Measurements from ENCODE around the gene OR1I1. TPM values are rescaled to one million over a fixed set of nuclear protein-coding genes. Genes with fewer than 3 reads are reported as not detected.

The OR1I1 gene
- total RNA-seq, 1 experiment from 2014 or later: not detected

GRCh38 chr19:15110418-15110815, 28.4 kb downstream of the OR1I1 start:
- no peak for ATAC-seq
- peaks cover 0 to 10% of the 10 kb centered on the region in 2 experiments; a peak in 2 of 4 replicates for H3K36me3 ChIP-seq (ENCODE audit: control insufficient read depth in 1 of 2, insufficient read depth in 2 of 2, low read length in 2 of 2)
- RAD21 ChIA-PET (ENCODE audit: low non-redundant PET in 1 of 2, low total read pairs in 2 of 2, uncharacterized antibody in 2 of 2, unreplicated experiment in 2 of 2): interaction anchor here in 1 of 2 experiments (0.6 kb wide), 1 partner anchor 158 kb away, joined by 4 read pairs; no protein-coding TSS in a partner anchor

GRCh38 chr19:15111758-15112157, 29.7 kb downstream of the OR1I1 start:
- H3K9me3 ChIP-seq (ENCODE audit: control insufficient read depth in 1 of 2, insufficient read depth in 1 of 2, low read depth in 1 of 2, low read length in 2 of 2): no peaks in the 10 kb centered on the region
- H3K27ac ChIP-seq (ENCODE audit: low read depth, low read length): no peak overlapping the region
- DNase-seq (ENCODE audit: low read depth, low spot score): no peak
- H3K9ac ChIP-seq (ENCODE audit: low read length): no peak overlapping the region
- H3K79me2 ChIP-seq (ENCODE audit: insufficient read depth, low read length): no peaks in the 10 kb centered on the region
- ChIA-PET RAD21 (ENCODE audit: low non-redundant PET in 1 of 2, low total read pairs in 2 of 2, uncharacterized antibody in 2 of 2, unreplicated experiment in 2 of 2) (no interaction called here), CTCF (interaction anchor here (2.3 kb wide), 1 partner anchor 11 kb away, joined by 8 read pairs; no protein-coding TSS in a partner anchor), POLR2A (interaction anchor here (1.6 kb wide), 1 partner anchor 11 kb away, joined by 7 read pairs; no protein-coding TSS in a partner anchor)
- no peak overlapping the region for H2AFZ ChIP-seq (ENCODE audit: low read depth, low read length, poor library complexity, severe bottlenecking)
- H3K4me2 ChIP-seq (ENCODE audit: low read length): no peak overlapping the region
- intact Hi-C loops (cut with micrococcal nuclease): no loop called here
- no peaks in the 10 kb centered on the region for H4K20me1 ChIP-seq (ENCODE audit: insufficient read depth)
- no peaks in the 10 kb centered on the region for H3K9me2 ChIP-seq (ENCODE audit: insufficient read depth)
- H3K4me3 ChIP-seq (replicated peaks in 1 of 2; ENCODE audit: low read depth in 1 of 2, low read length in 2 of 2): no peak overlapping the region
- H3K4me1 ChIP-seq (ENCODE audit: control insufficient read depth in 1 of 2, insufficient read depth in 2 of 2, low read length in 2 of 2): peaks cover 0 to 13% of the 10 kb centered on the region in 2 experiments; a peak in 3 of 4 replicates
- no peak for TF ChIP-seq YY1 (IDR thresholded peaks at IDR 0.05; ENCODE audit: extremely low read depth, insufficient replicate concordance, low read depth, low read length)
- no peak for TF ChIP-seq ELF1 (IDR thresholded peaks at IDR 0.05; ENCODE audit: borderline replicate concordance, low read depth)
- no peak for TF ChIP-seq CEBPB (IDR thresholded peaks at IDR 0.05; ENCODE audit: low read depth)
- no peak for TF ChIP-seq ZBTB33 (IDR thresholded peaks at IDR 0.05; ENCODE audit: extremely low read depth, insufficient replicate concordance, low read length)
- no peak for TF ChIP-seq MAX (IDR thresholded peaks at IDR 0.05)
- no peak for TF ChIP-seq POLR2A (IDR thresholded peaks at IDR 0.05; ENCODE audit: borderline replicate concordance, extremely low read depth, insufficient read depth, insufficient read length)
- no peak for TF ChIP-seq POLR2AphosphoS5 (IDR thresholded peaks at IDR 0.05; ENCODE audit: low read depth, low read length)
- TF ChIP-seq SRF (IDR thresholded peaks at IDR 0.05; ENCODE audit: low read depth): no peak
- TF ChIP-seq EZH2 (IDR thresholded peaks at IDR 0.05): no peak
- BruUV-seq (replicated peaks): no TSS peak
- H3K27me3 ChIP-seq (ENCODE audit: insufficient read depth, low read length): no peaks in the 10 kb centered on the region
- H3K36me3 ChIP-seq (ENCODE audit: control insufficient read depth in 1 of 2, insufficient read depth in 2 of 2, low read length in 2 of 2): peaks cover 3 to 10% of the 10 kb centered on the region in 2 experiments; a peak in 3 of 4 replicates
- ATAC-seq: no peak

More at GRCh38 chr19:15110418-15110815, 28.4 kb downstream of the OR1I1 start:
- Histone ChIP-seq H3K4me1 (ENCODE audit: control insufficient read depth in 1 of 2, insufficient read depth in 2 of 2, low read length in 2 of 2) (peaks cover 7 to 20% of the 10 kb centered on the region in 2 experiments; a peak in 3 of 4 replicates), H3K4me2 (ENCODE audit: low read length) (no peak overlapping the region), H4K20me1 (ENCODE audit: insufficient read depth) (no peaks in the 10 kb centered on the region), H3K9me2 (ENCODE audit: insufficient read depth) (no peaks in the 10 kb centered on the region), H3K27ac (ENCODE audit: low read depth, low read length) (no peak overlapping the region), H3K27me3 (ENCODE audit: insufficient read depth, low read length) (no peaks in the 10 kb centered on the region), H3K9ac (ENCODE audit: low read length) (no peak overlapping the region), H3K79me2 (ENCODE audit: insufficient read depth, low read length) (no peaks in the 10 kb centered on the region), H3K9me3 (ENCODE audit: control insufficient read depth in 1 of 2, insufficient read depth in 1 of 2, low read depth in 1 of 2, low read length in 2 of 2) (no peaks in the 10 kb centered on the region), H2AFZ (ENCODE audit: low read depth, low read length, poor library complexity, severe bottlenecking) (no peak overlapping the region), H3K4me3 (replicated peaks in 1 of 2; ENCODE audit: low read depth in 1 of 2, low read length in 2 of 2) (no peak overlapping the region)
- BruUV-seq (replicated peaks): no TSS peak
- ChIA-PET POLR2A (no interaction called here), CTCF (no interaction called here)
- intact Hi-C loops (cut with micrococcal nuclease): no loop called here
- TF ChIP-seq, protein P1, sequence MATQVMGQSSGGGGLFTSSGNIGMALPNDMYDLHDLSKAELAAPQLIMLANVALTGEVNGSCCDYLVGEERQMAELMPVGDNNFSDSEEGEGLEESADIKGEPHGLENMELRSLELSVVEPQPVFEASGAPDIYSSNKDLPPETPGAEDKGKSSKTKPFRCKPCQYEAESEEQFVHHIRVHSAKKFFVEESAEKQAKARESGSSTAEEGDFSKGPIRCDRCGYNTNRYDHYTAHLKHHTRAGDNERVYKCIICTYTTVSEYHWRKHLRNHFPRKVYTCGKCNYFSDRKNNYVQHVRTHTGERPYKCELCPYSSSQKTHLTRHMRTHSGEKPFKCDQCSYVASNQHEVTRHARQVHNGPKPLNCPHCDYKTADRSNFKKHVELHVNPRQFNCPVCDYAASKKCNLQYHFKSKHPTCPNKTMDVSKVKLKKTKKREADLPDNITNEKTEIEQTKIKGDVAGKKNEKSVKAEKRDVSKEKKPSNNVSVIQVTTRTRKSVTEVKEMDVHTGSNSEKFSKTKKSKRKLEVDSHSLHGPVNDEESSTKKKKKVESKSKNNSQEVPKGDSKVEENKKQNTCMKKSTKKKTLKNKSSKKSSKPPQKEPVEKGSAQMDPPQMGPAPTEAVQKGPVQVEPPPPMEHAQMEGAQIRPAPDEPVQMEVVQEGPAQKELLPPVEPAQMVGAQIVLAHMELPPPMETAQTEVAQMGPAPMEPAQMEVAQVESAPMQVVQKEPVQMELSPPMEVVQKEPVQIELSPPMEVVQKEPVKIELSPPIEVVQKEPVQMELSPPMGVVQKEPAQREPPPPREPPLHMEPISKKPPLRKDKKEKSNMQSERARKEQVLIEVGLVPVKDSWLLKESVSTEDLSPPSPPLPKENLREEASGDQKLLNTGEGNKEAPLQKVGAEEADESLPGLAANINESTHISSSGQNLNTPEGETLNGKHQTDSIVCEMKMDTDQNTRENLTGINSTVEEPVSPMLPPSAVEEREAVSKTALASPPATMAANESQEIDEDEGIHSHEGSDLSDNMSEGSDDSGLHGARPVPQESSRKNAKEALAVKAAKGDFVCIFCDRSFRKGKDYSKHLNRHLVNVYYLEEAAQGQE (IDR thresholded peaks at IDR 0.05; ENCODE audit: low read depth): no peak
- no peak for TF ChIP-seq SRF (IDR thresholded peaks at IDR 0.05; ENCODE audit: low read depth)
- TF ChIP-seq POLR2AphosphoS5 (IDR thresholded peaks at IDR 0.05; ENCODE audit: low read depth, low read length): no peak
- no peak for TF ChIP-seq SIN3A (IDR thresholded peaks at IDR 0.05; ENCODE audit: low read depth)
- no peak for DNase-seq (ENCODE audit: low read depth, low spot score)

Measured in HCT116 (cell line).